Suprapubic skin (tissue), 4 donors: ENCODE results near the gene JAZF1. TPM values are rescaled to one million over a fixed set of nuclear protein-coding genes. Genes with fewer than 3 reads are reported as not detected.

ENCODE experiments used
- DNase-seq, 2 donors: peaks; one replicate each; pipeline ENCODE4 v3.0.0-alpha.2; 2019; ENCODE audit warnings: low spot score in 2 of 2
- H3K27ac ChIP-seq: fragments of 200-600 bp; sonication (generic); one replicate; pipeline ENCODE4 v1.5.1; 2019
- H3K27me3 ChIP-seq: fragments of 200-600 bp; sonication (generic); one replicate; pipeline ENCODE4 v1.5.1; 2019
- H3K36me3 ChIP-seq: fragments of 200-600 bp; sonication (generic); one replicate; pipeline ENCODE4 v1.5.1; 2019
- H3K4me1 ChIP-seq: fragments of 200-600 bp; sonication (generic); one replicate; pipeline ENCODE4 v1.5.1; 2019
- H3K4me3 ChIP-seq: fragments of 200-600 bp; sonication (generic); one replicate; pipeline ENCODE4 v1.5.1; 2019; ENCODE audit warnings: mild to moderate bottlenecking
- H3K9me3 ChIP-seq: fragments of 200-600 bp; sonication (generic); one replicate; pipeline ENCODE4 v1.5.1; 2019
- CTCF ChIP-seq, 2 donors: fragments of 200-600 bp in 1 of 2; fragments of 450-650 bp in 1 of 2; sonication (generic) in 1 of 2; IDR thresholded peaks; one replicate each; pipeline ENCODE4 v1.5.1; 2016 to 2019; ENCODE audit warnings: antibody characterized with exemption in 2 of 2, mild to moderate bottlenecking in 1 of 2, moderate library complexity in 1 of 2
- EP300 ChIP-seq: sonication (generic); formaldehyde crosslinking; IDR thresholded peaks from one replicate; pipeline ENCODE4 v1.6.1; 2017; ENCODE audit warnings: antibody characterized with exemption
- POLR2A ChIP-seq, 2 donors: fragments of 450-650 bp; IDR thresholded peaks; one replicate each; pipeline ENCODE4 v1.6.1; 2017; ENCODE audit warnings: antibody characterized with exemption in 2 of 2, mild to moderate bottlenecking in 2 of 2, moderate library complexity in 2 of 2
- POLR2AphosphoS5 ChIP-seq, 3 donors: sonication (generic); formaldehyde crosslinking; IDR thresholded peaks; one replicate each; pipeline ENCODE4 v1.6.1; 2017; ENCODE audit warnings: antibody characterized with exemption in 3 of 3
- WGBS: methylation state at CpG from one replicate; pipeline ENCODE4 v1.1.5; 2018; 5-methylcytosine and 5-hydroxymethylcytosine counted together
- total RNA-seq, 4 donors: library from RNA; depleted of rRNA; stranded (reverse); fragments of >200 nt; gene quantifications; one replicate each; pipeline ENCODE4 v1.1.0, GENCODE V29; 2016

JAZF1 gene
- total RNA-seq, 4 donors from 2014 or later, result 5.0 to 8.4 (median 7.4) TPM

GRCh38 chr7:28065721-28066285 lies 114.8 kb downstream of the JAZF1 start:
- no peaks in the 10 kb centered on the region for H3K36me3 ChIP-seq
- no peaks in the 10 kb centered on the region for H3K9me3 ChIP-seq
- H3K27me3 ChIP-seq, result no peaks in the 10 kb centered on the region
- peak overlapping the region; percentile 69 for H3K27ac ChIP-seq
- no peak overlapping the region for H3K4me3 ChIP-seq
- TF ChIP-seq EP300 (no peak), POLR2A (IDR thresholded peaks at IDR 0.05) (no peak), CTCF (IDR thresholded peaks at IDR 0.05) (no peak), POLR2AphosphoS5 (IDR thresholded peaks at IDR 0.05) (no peak)
- peaks cover 40% of the 10 kb centered on the region for H3K4me1 ChIP-seq
- no peak for DNase-seq
- WGBS, result 60% methylated on average over 8 of the region's 8 CpGs

GRCh38 chr7:28065308-28065707 lies 115.3 kb downstream of the JAZF1 start:
- peak in 1 of 3 donors; percentile 60 for TF ChIP-seq POLR2AphosphoS5 (IDR thresholded peaks at IDR 0.05)
- no peak for TF ChIP-seq CTCF (IDR thresholded peaks at IDR 0.05)
- no peak overlapping the region for H3K4me3 ChIP-seq
- no peaks in the 10 kb centered on the region for H3K9me3 ChIP-seq
- WGBS, result 71% methylated on average over 7 of the region's 7 CpGs
- no peaks in the 10 kb centered on the region for H3K36me3 ChIP-seq
- H3K27ac ChIP-seq, result peak overlapping the region; percentile 69
- H3K4me1 ChIP-seq, result peaks cover 36% of the 10 kb centered on the region
- H3K27me3 ChIP-seq, result no peaks in the 10 kb centered on the region
- DNase-seq, result no peak

GRCh38 chr7:28064437-28064836 lies 116.2 kb downstream of the JAZF1 start:
- TF ChIP-seq POLR2A (IDR thresholded peaks at IDR 0.05) (no peak), EP300 (no peak), CTCF (IDR thresholded peaks at IDR 0.05) (no peak), POLR2AphosphoS5 (IDR thresholded peaks at IDR 0.05) (no peak)
- H3K36me3 ChIP-seq, result no peaks in the 10 kb centered on the region
- H3K27me3 ChIP-seq, result no peaks in the 10 kb centered on the region
- DNase-seq, result no peak
- H3K4me1 ChIP-seq, result peaks cover 29% of the 10 kb centered on the region
- no peak overlapping the region for H3K4me3 ChIP-seq
- H3K9me3 ChIP-seq, result no peaks in the 10 kb centered on the region
- H3K27ac ChIP-seq, result no peak overlapping the region

GRCh38 chr7:28062197-28062991 lies 118.2 kb downstream of the JAZF1 start:
- Histone ChIP-seq H3K27me3 (no peaks in the 10 kb centered on the region), H3K36me3 (no peaks in the 10 kb centered on the region), H3K27ac (no peak overlapping the region), H3K9me3 (no peaks in the 10 kb centered on the region), H3K4me3 (no peak overlapping the region), H3K4me1 (peaks cover 26% of the 10 kb centered on the region)
- 72% methylated on average over 12 of the region's 12 CpGs for WGBS
- TF ChIP-seq CTCF (IDR thresholded peaks at IDR 0.05) (peak; percentile 10 to 39), EP300 (no peak), POLR2A (IDR thresholded peaks at IDR 0.05) (no peak), POLR2AphosphoS5 (IDR thresholded peaks at IDR 0.05) (no peak)
- DNase-seq, result no peak

- H3K27me3 ChIP-seq, result no peaks in the 10 kb centered on the region
- no peaks in the 10 kb centered on the region for H3K36me3 ChIP-seq
- TF ChIP-seq POLR2A (IDR thresholded peaks at IDR 0.05), result no peak
- TF ChIP-seq EP300, result no peak
- no peak for TF ChIP-seq POLR2AphosphoS5 (IDR thresholded peaks at IDR 0.05)
- TF ChIP-seq CTCF (IDR thresholded peaks at IDR 0.05), result no peak
- peaks cover 26% of the 10 kb centered on the region for H3K4me1 ChIP-seq
- H3K4me3 ChIP-seq, result no peak overlapping the region
- no peak for DNase-seq
- no peak overlapping the region for H3K27ac ChIP-seq
- WGBS, result 91% methylated on average over 4 of the region's 4 CpGs
- no peaks in the 10 kb centered on the region for H3K9me3 ChIP-seq
These were observed 118.8 kb downstream of the JAZF1 start for GRCh38 chr7:28061824-28062196.
